Left ventricle myocardium inferior (tissue), 1 donor: ENCODE measurements around the gene CNPY2. TPM values are rescaled to one million over a fixed set of nuclear protein-coding genes. Genes with fewer than 3 reads are reported as not detected.

Source experiments
- DNase-seq: peaks from one replicate; pipeline ENCODE4 v3.0.0-alpha.2; 2020
- H3K27ac ChIP-seq: fragments of 200-600 bp; replicated peaks from 2 replicates; pipeline ENCODE4 v1.8.0; 2021
- H3K27me3 ChIP-seq: fragments of 200-600 bp; 2 replicates; pipeline ENCODE4 v1.8.0; 2021; ENCODE audit warnings: low read depth
- H3K36me3 ChIP-seq: fragments of 200-600 bp; 2 replicates; pipeline ENCODE4 v1.8.0; 2021
- H3K4me1 ChIP-seq: fragments of 200-600 bp; 2 replicates; pipeline ENCODE4 v1.8.0; 2021
- H3K4me3 ChIP-seq: fragments of 200-600 bp; 2 replicates; pipeline ENCODE4 v1.8.0; 2021; ENCODE audit warnings: mild to moderate bottlenecking, moderate library complexity
- H3K9me3 ChIP-seq: fragments of 200-600 bp; replicated peaks from 2 replicates; pipeline ENCODE4 v1.8.0; 2021
- intact Hi-C: fragments of 100-400 bp; cut with micrococcal nuclease; formaldehyde crosslinking; loops from one replicate; pipeline ENCODE4 v1.11.0; 2022
- total RNA-seq: library from RNA; stranded (reverse); fragmentation: NEBNext Ultra II Directional; extraction: Animal tissue kit (Norgen Biotek cat#: 25700); gene quantifications from one replicate; pipeline ENCODE4 v1.2.1, GENCODE V29; 2021
- TF ChIP-seq, protein P1 (sequence below): fragments of 200-600 bp; IDR thresholded peaks from 2 replicates; pipeline ENCODE4 v1.8.0; 2021; ENCODE audit warnings: antibody characterized with exemption, mild to moderate bottlenecking, borderline replicate concordance
- donor health status: DM: no; HTN: yes; CAD: no; lungs with severe emphysema.

The CNPY2 gene
- total RNA-seq, 1 donor from 2014 or later: 33.4 TPM

DNA sequence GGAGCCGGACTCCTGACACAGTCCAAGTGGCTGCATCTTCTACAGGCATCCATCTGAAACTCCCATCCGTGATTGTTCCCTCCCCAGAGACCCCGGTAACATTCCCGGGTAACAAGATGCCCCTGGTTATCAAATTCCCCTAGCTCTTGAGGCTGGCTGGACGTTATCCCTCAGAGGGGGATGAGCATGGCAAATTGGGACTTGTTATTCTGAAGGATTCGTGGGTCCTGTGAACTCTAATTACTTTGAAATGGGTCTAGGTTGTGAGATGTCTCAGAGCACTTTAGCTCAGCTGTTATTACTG lies 18.7 kb upstream of the CNPY2 start:
- H3K27me3 ChIP-seq: no peaks in the 10 kb centered on the region
- H3K36me3 ChIP-seq: no peaks in the 10 kb centered on the region
- TF ChIP-seq, protein P1, sequence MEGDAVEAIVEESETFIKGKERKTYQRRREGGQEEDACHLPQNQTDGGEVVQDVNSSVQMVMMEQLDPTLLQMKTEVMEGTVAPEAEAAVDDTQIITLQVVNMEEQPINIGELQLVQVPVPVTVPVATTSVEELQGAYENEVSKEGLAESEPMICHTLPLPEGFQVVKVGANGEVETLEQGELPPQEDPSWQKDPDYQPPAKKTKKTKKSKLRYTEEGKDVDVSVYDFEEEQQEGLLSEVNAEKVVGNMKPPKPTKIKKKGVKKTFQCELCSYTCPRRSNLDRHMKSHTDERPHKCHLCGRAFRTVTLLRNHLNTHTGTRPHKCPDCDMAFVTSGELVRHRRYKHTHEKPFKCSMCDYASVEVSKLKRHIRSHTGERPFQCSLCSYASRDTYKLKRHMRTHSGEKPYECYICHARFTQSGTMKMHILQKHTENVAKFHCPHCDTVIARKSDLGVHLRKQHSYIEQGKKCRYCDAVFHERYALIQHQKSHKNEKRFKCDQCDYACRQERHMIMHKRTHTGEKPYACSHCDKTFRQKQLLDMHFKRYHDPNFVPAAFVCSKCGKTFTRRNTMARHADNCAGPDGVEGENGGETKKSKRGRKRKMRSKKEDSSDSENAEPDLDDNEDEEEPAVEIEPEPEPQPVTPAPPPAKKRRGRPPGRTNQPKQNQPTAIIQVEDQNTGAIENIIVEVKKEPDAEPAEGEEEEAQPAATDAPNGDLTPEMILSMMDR: no peak
- peak overlapping the region; percentile 98 for H3K27ac ChIP-seq
- intact Hi-C loops: no loop called here
- DNase-seq: no peak
- H3K4me1 ChIP-seq: peaks cover 24% of the 10 kb centered on the region
- H3K9me3 ChIP-seq: no peaks in the 10 kb centered on the region
- peak overlapping the region; percentile 86 for H3K4me3 ChIP-seq

DNA sequence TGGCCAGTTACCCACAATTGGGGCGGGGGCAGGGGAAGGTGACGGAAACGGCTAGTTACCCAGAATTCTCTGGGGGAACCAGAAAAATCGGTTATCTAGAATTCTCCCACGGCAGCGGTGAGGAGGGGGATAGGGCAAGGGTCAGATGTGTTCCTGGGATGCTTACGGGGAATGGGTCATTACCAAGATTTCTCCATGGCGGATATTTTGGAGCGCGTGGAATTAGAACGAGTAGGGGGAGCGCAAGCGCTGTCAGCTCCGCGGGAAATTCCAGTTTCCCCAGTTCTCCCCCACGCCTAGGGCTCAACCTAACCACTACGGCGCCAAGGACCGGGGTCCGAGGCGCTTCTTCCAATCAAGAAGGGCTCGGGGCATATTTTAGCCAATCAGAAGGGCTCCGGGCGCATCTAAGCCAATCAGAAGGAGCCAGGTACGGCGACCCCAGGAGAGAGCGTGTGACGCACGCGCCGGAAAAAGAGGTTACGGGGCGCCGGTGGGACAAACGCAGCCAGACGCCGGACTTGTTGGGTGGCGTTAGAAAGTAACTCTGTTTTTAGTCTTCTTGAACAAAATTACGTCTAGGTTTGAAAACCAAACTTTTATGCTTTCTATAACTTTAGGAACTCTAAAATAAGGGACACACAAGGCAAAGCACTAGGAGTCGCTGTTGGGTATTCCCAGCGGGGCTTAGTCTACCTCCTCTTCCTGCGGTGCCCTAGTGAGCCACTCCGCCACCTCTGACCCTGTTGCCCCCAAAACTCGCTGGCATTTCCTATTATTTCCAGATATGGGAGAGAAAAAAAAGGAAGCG lies 18.1 kb upstream of the CNPY2 start, which contains the start of gene PAN2:
TSS of gene PAN2 (minus strand) at position 322 of the 811 bp plus-strand sequence. CDS start 906 bp downstream, outside the sequence.
- peak; percentile 96 for DNase-seq
- H3K27me3 ChIP-seq: no peaks in the 10 kb centered on the region
- TF ChIP-seq, protein P1: peak; percentile 55
- H3K27ac ChIP-seq: peak within 1 kb of the TSS; percentile 98
- intact Hi-C loops: no loop called here
- H3K4me1 ChIP-seq: peaks cover 24% of the 10 kb centered on the region
- H3K36me3 ChIP-seq: no peaks in the 10 kb centered on the region
- no peaks in the 10 kb centered on the region for H3K9me3 ChIP-seq
- H3K4me3 ChIP-seq: peak within 1 kb of the TSS; percentile 86

DNA sequence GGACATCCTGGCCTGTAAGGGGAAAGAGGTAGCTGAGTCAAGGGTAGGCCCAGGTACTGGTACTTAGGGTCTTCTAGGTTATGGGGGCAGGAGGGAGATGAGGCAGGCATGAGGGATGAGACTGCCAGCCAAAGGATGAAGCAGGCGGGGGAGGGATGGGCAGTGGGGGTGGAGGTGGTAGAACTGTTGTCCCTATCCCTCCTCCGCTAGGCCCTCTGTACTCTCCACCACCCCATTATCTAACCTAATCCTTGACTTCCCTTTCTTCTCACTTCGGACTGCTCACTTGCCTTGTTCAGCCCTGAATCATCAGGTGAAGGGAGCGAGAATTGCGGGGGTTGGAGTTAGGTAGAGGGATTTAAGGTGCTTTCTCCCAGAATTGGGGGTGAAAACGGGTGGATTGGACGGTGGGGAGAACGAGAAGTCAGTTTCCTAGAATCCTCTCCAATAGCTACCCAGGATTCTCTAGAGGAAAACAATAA lies 17.4 kb upstream of the CNPY2 start:
- H3K27ac ChIP-seq: peak overlapping the region; percentile 98
- TF ChIP-seq, protein P1: no peak
- intact Hi-C loops: no loop called here
- H3K4me3 ChIP-seq: peak overlapping the region; percentile 86
- peaks cover 24% of the 10 kb centered on the region for H3K4me1 ChIP-seq
- H3K36me3 ChIP-seq: peaks cover 6% of the 10 kb centered on the region
- no peaks in the 10 kb centered on the region for H3K9me3 ChIP-seq
- DNase-seq: no peak
- H3K27me3 ChIP-seq: no peaks in the 10 kb centered on the region

DNA sequence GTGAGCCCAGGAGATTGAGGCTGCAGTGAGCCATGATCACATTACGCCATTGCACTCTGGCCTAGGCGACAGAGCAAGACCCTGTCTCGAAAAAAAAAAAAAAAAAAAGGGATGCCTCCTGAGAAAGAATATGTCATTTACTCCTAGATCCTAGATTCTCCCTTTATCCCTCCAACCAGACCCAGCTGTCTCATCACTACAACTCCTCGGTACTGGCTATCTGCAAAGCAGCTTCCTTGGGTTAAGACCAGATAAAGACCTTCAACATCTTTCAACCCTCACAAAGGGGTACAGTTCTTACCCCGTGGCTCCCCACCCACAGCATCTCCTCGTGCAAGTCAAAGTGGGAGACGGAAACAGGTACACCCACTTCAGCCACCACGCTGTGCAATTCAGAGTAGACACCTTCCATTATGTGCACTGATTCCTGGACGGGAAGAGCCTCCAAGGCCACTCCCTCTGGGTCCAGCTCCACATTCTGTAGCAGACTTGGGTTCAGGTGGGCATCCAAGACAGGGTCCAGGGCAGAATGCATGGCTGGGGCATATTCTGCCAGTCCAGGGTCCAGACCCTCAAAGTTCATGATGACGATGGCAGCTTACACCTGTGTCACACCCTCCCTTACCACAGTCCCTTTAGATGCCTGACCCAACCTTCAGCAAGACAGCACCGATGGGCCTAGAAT lies 16.9 kb upstream of the CNPY2 start:
- H3K4me3 ChIP-seq: peak overlapping the region; percentile 86
- peaks cover 24% of the 10 kb centered on the region for H3K4me1 ChIP-seq
- no peaks in the 10 kb centered on the region for H3K27me3 ChIP-seq
- peaks cover 12% of the 10 kb centered on the region for H3K36me3 ChIP-seq
- no peaks in the 10 kb centered on the region for H3K9me3 ChIP-seq
- TF ChIP-seq, protein P1: no peak
- intact Hi-C loops: no loop called here
- peak overlapping the region; percentile 98 for H3K27ac ChIP-seq
- DNase-seq: no peak

DNA sequence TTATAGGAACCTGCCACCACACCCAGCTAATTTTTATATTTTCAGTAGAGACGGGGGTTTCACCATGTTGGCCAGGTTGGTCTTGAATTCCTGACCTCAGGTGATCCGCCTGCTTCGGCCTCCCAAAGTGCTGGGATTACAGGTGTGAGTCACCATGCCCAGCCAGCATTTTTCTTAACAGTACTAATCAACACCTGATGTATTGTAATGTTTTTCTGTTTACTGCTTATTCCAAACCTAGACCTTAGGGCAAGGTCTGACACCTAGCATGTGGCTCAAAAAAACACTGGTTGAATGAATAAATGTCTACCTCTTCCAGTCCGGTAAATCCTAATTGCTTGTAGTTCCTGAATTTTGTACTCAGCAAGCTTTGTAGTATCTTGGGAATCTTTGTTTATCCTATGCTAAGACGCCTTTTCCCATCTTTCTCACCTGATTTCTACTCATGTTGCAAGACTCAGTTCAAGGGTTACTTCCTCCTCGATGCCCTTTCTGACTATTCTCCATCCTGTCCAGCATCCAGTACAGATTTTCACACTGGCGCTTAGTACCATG lies 15.2 kb upstream of the CNPY2 start:
- Histone ChIP-seq H3K27ac (no peak overlapping the region), H3K4me3 (no peak overlapping the region), H3K36me3 (peaks cover 28% of the 10 kb centered on the region), H3K27me3 (no peaks in the 10 kb centered on the region), H3K4me1 (peaks cover 33% of the 10 kb centered on the region), H3K9me3 (no peaks in the 10 kb centered on the region)
- intact Hi-C loops: no loop called here
- DNase-seq: no peak
- TF ChIP-seq, protein P1: no peak
